Ovary (tissue), 9 donors: ENCODE measurements around the gene LMAN2. TPM values are rescaled to one million over a fixed set of nuclear protein-coding genes. Genes with fewer than 3 reads are reported as not detected.
A peak's percentile ranks its signal among the peaks of the same experiment; 100 is the strongest.

ENCODE experiments used
- DNase-seq, 5 donors: peaks; one replicate each; pipeline ENCODE4 v3.0.0-alpha.2; 2019 to 2020
- H3K27ac ChIP-seq, 2 donors: fragments of 200-600 bp; one replicate each; pipeline versions ENCODE4 v1.5.1 to v1.8.0; 2019 to 2022
- H3K27me3 ChIP-seq: fragments of 200-600 bp; one replicate; pipeline ENCODE4 v1.8.0; 2022
- H3K36me3 ChIP-seq: fragments of 200-600 bp; sonication (generic); one replicate; pipeline ENCODE4 v1.5.1; 2019
- H3K4me1 ChIP-seq: one replicate; pipeline ENCODE4 v1.8.1; 2013; ENCODE audit warnings: mild to moderate bottlenecking, moderate library complexity; ENCODE audit not compliant: insufficient read depth
- H3K4me3 ChIP-seq: fragments of 200-600 bp; sonication (generic); one replicate; pipeline ENCODE4 v1.5.1; 2017
- H3K9me3 ChIP-seq, 2 donors: fragments of 200-600 bp in 1 of 2; sonication (generic) in 1 of 2; one replicate each; pipeline versions ENCODE4 v1.5.1 to v1.8.1; 2013 to 2019; ENCODE audit warnings: mild to moderate bottlenecking in 1 of 2, moderate library complexity in 1 of 2
- CTCF ChIP-seq, 3 donors: fragments of 450-650 bp in 2 of 3; fragments of 200-600 bp in 1 of 3; IDR thresholded peaks; one replicate each; pipeline versions ENCODE4 v1.5.1 to v1.8.0; 2016 to 2022; ENCODE audit warnings: antibody characterized with exemption in 3 of 3, mild to moderate bottlenecking in 1 of 3
- EP300 ChIP-seq: sonication (generic); formaldehyde crosslinking; IDR thresholded peaks from one replicate; pipeline ENCODE4 v1.6.1; 2017; ENCODE audit warnings: antibody characterized with exemption
- POLR2A ChIP-seq: fragments of 450-650 bp; IDR thresholded peaks from one replicate; pipeline ENCODE4 v1.6.1; 2017; ENCODE audit warnings: antibody characterized with exemption, mild to moderate bottlenecking, moderate library complexity
- WGBS, 3 donors: extraction: QIAGEN DNeasy Blood & Tissue Kit in 1 of 3; methylation state at CpG; one replicate each; pipeline versions ENCODE4 v1.1.5 to v1.1.7; 2013 to 2017; 5-methylcytosine and 5-hydroxymethylcytosine counted together
- intact Hi-C, 4 donors: fragments of 100-400 bp; cut with DNase I; formaldehyde crosslinking; loops; one replicate each; pipeline versions ENCODE4 v1.11.0 to v1.15.1; 2022 to 2023
- polyA plus RNA-seq, 2 donors: library from polyadenylated mRNA; stranded (reverse); fragments of 200-250 nt in 1 of 2; fragments of 350-450 nt in 1 of 2; fragmentation: Illumina TruSeq in 1 of 2; extraction: RNeasy Lipid Tissue Mini Kit (QIAGEN cat#74804) in 1 of 2; gene quantifications; one replicate each; pipeline ENCODE4 v1.2.3, GENCODE V29; 2013 to 2014
- total RNA-seq, 7 donors: library from RNA; depleted of rRNA in 2 of 7; stranded (reverse); fragments of >200 nt in 2 of 7; fragmentation: NEBNext Ultra II Directional in 3 of 7; extraction: Animal tissue kit (Norgen Biotek cat#: 25700) in 3 of 7; gene quantifications; one replicate each; pipeline versions ENCODE4 v1.1.0 to v1.2.4, GENCODE V29; 2016 to 2023
- donor health status: DM: no; HTN: no; CAD: no; lungs with moderate emphysema.
- donor health status: DM: no; HTN: no; CAD: no.
- donor health status: Bipolar disorder and iron deficiency.
- donor health status: DM: yes; HTN: yes; CAD: no.
- donor health status: DM: no; HTN: no; CAD: no.
- donor health status: DM: yes; HTN: yes; CAD: no.

Gene LMAN2
- total and polyA plus RNA-seq, 9 donors, result 63.5 to 154 (median 93.5) TPM

GRCh38 chr5:177390363-177391300 lies 39.2 kb upstream of the LMAN2 start:
- peak; percentile 93 to 97 (median 95) for TF ChIP-seq CTCF (IDR thresholded peaks at IDR 0.05)
- no peak for TF ChIP-seq EP300
- no peak for TF ChIP-seq POLR2A
- peak; percentile 69 to 84 (median 81) for DNase-seq

GRCh38 chr5:177389241-177390169 lies 38.0 kb upstream of the LMAN2 start:
- intact Hi-C loops, result loop anchor here (2.0 to 10.0 kb wide), 6 partner anchors 63 to 785 kb away; no protein-coding TSS in a partner anchor
- 35 to 39% (median 37%) methylated on average over 21 of the region's 21 CpGs for WGBS, 3 donors
- no peaks in the 10 kb centered on the region for H3K27me3 ChIP-seq
- no peaks in the 10 kb centered on the region for H3K4me1 ChIP-seq
- TF ChIP-seq EP300 (no peak), POLR2A (no peak), CTCF (IDR thresholded peaks at IDR 0.05) (no peak)
- no peaks in the 10 kb centered on the region for H3K36me3 ChIP-seq
- no peak overlapping the region for H3K27ac ChIP-seq
- DNase-seq, result no peak
- no peak overlapping the region for H3K4me3 ChIP-seq
- no peaks in the 10 kb centered on the region for H3K9me3 ChIP-seq

More at GRCh38 chr5:177390363-177391300, 39.2 kb upstream of the LMAN2 start:
- Histone ChIP-seq H3K36me3 (no peaks in the 10 kb centered on the region), H3K4me3 (no peak overlapping the region), H3K27me3 (no peaks in the 10 kb centered on the region), H3K4me1 (no peaks in the 10 kb centered on the region), H3K9me3 (no peaks in the 10 kb centered on the region), H3K27ac (no peak overlapping the region)
- WGBS, 3 donors, result 19 to 26% (median 21%) methylated on average over 12 to 13 of the region's 13 CpGs
- intact Hi-C loops, result loop anchor here (2.0 to 5.0 kb wide), 4 partner anchors 62 to 112 kb away; no protein-coding TSS in a partner anchor

GRCh38 chr5:177388521-177389052 lies 37.1 kb upstream of the LMAN2 start:
- intact Hi-C loops, result loop anchor here in 2 of 4 donors (10.0 kb wide), 2 partner anchors 274 to 786 kb away; no protein-coding TSS in a partner anchor

More at GRCh38 chr5:177388521-177389052, 37.1 kb upstream of the LMAN2 start:
- no peak for DNase-seq
- no peaks in the 10 kb centered on the region for H3K9me3 ChIP-seq
- no peak for TF ChIP-seq CTCF (IDR thresholded peaks at IDR 0.05)
- TF ChIP-seq EP300, result no peak
- no peak for TF ChIP-seq POLR2A
- no peaks in the 10 kb centered on the region for H3K27me3 ChIP-seq
- no peak overlapping the region for H3K27ac ChIP-seq
- H3K4me3 ChIP-seq, result no peak overlapping the region
- no peaks in the 10 kb centered on the region for H3K36me3 ChIP-seq
- H3K4me1 ChIP-seq, result no peaks in the 10 kb centered on the region
- WGBS, 3 donors, result 84 to 89% (median 88%) methylated on average over 10 of the region's 10 CpGs
